GM23338 (cell line): Measurements from ENCODE around the gene LCE1F. TPM values are rescaled to one million over a fixed set of nuclear protein-coding genes. Genes with fewer than 3 reads are reported as not detected.

ENCODE experiments used
- ATAC-seq: fragments of 200-7000 bp; cut with Tn5 transposase; 3 replicates; pipeline ENCODE4 v1.9.1; 2020
- DNase-seq: peaks from one replicate; pipeline ENCODE4 v3.0.0-alpha.2; 2015; ENCODE audit warnings: low spot score
- H2AFZ ChIP-seq: fragments of 200-600 bp; sonication (generic); 2 replicates; pipeline ENCODE4 v1.8.0; 2016; ENCODE audit warnings: antibody characterized with exemption, mild to moderate bottlenecking, moderate library complexity
- H3F3A ChIP-seq: fragments of 200-600 bp; sonication (generic); replicated peaks from 2 replicates; pipeline ENCODE4 v1.8.0; 2017; ENCODE audit warnings: antibody characterized with exemption, mixed run types, low read depth
- H3K27ac ChIP-seq: fragments of 200-600 bp; sonication (generic); 2 replicates; pipeline ENCODE4 v1.6.1; 2016; ENCODE audit warnings: low read depth
- H3K27me3 ChIP-seq: fragments of 200-600 bp; sonication (generic); 2 replicates; pipeline ENCODE4 v1.8.0; 2016; ENCODE audit warnings: mild to moderate bottlenecking, mixed run types, moderate library complexity; ENCODE audit not compliant: insufficient read depth
- H3K36me3 ChIP-seq: fragments of 200-600 bp; sonication (generic); 2 replicates; pipeline ENCODE4 v1.8.0; 2016; ENCODE audit warnings: mild to moderate bottlenecking; ENCODE audit not compliant: insufficient read depth
- H3K4me1 ChIP-seq: fragments of 200-600 bp; sonication (generic); 2 replicates; pipeline ENCODE4 v1.8.0; 2016; ENCODE audit warnings: mild to moderate bottlenecking, moderate library complexity; ENCODE audit not compliant: insufficient read depth
- H3K4me2 ChIP-seq: fragments of 200-600 bp; sonication (generic); 2 replicates; pipeline ENCODE4 v1.7.1; 2017; ENCODE audit warnings: mixed run types
- H3K4me3 ChIP-seq: fragments of 200-600 bp; sonication (generic); 2 replicates; pipeline ENCODE4 v1.6.1; 2016; ENCODE audit warnings: mixed run types
- H3K79me2 ChIP-seq: fragments of 200-600 bp; sonication (generic); replicated peaks from 2 replicates; pipeline ENCODE4 v1.8.0; 2017; ENCODE audit warnings: mild to moderate bottlenecking; ENCODE audit not compliant: insufficient read depth
- H3K9me2 ChIP-seq: fragments of 200-600 bp; sonication (generic); 2 replicates; pipeline ENCODE4 v1.8.0; 2017; ENCODE audit not compliant: insufficient read depth
- H4K20me1 ChIP-seq: fragments of 200-600 bp; sonication (generic); replicated peaks from 2 replicates; pipeline ENCODE4 v1.8.0; 2017; ENCODE audit warnings: mild to moderate bottlenecking; ENCODE audit not compliant: insufficient read depth
- H3K27ac Mint-ChIP-seq: 2 replicates; pipeline ENCODE4 v1.8.0; 2020; ENCODE audit warnings: inconsistent platforms, mild to moderate bottlenecking, moderate library complexity, mixed read lengths
- H3K27me3 Mint-ChIP-seq: 3 replicates; pipeline ENCODE4 v1.8.0; 2022; ENCODE audit warnings: low read depth, mild to moderate bottlenecking, moderate library complexity, mixed read lengths, inconsistent platforms; ENCODE audit not compliant: insufficient read depth, poor library complexity
- H3K36me3 Mint-ChIP-seq: 3 replicates; pipeline ENCODE4 v1.8.0; 2021; ENCODE audit warnings: low read depth, mild to moderate bottlenecking, inconsistent platforms, moderate library complexity, mixed read lengths
- H3K4me1 Mint-ChIP-seq: 3 replicates; pipeline ENCODE4 v1.8.0; 2020; ENCODE audit warnings: mild to moderate bottlenecking, inconsistent platforms, mixed read lengths
- H3K4me3 Mint-ChIP-seq: 3 replicates; pipeline ENCODE4 v1.8.0; 2021; ENCODE audit warnings: moderate library complexity, mild to moderate bottlenecking, inconsistent platforms, mixed read lengths
- H3K9me3 Mint-ChIP-seq: 3 replicates; pipeline ENCODE4 v1.8.0; 2020; ENCODE audit warnings: moderate library complexity, mild to moderate bottlenecking, inconsistent platforms, mixed read lengths
- CREB1 ChIP-seq: fragments of 250-450 bp; sonication (Bioruptor Pico); IDR thresholded peaks from 2 replicates; pipeline ENCODE4 v1.5.0; 2020; ENCODE audit warnings: low read depth, mild to moderate bottlenecking, moderate library complexity
- EZH2phosphoT487 ChIP-seq: fragments of 200-600 bp; sonication (generic); IDR thresholded peaks from one replicate; pipeline ENCODE4 v1.8.1; 2018; ENCODE audit warnings: antibody characterized with exemption; ENCODE audit not compliant: unreplicated experiment
- NANOG ChIP-seq: IDR thresholded peaks from 2 replicates; pipeline ENCODE4 v1.6.1; 2016; ENCODE audit warnings: antibody characterized with exemption, borderline replicate concordance
- POLR2AphosphoS5 ChIP-seq: IDR thresholded peaks from 2 replicates; pipeline ENCODE4 v1.6.1; 2016; ENCODE audit warnings: antibody characterized with exemption, low read depth
- ZNF114 ChIP-seq: fragments of 250-450 bp; sonication (Bioruptor Pico); IDR thresholded peaks from 2 replicates; pipeline ENCODE4 v1.5.0; 2020; ENCODE audit warnings: mild to moderate bottlenecking, moderate library complexity
- polyA plus RNA-seq: library from polyadenylated mRNA; unstranded; fragments of >200 nt; fragmentation: Nextera tagmentation; extraction: Ambion mirVana; gene quantifications from 2 replicates; pipeline ENCODE4 v1.2.1, GENCODE V29; 2016
- total RNA-seq: library from RNA; depleted of rRNA; stranded (reverse); fragments of >200 nt; shearing (Covaris generic); gene quantifications from 2 replicates; pipeline ENCODE4 v1.2.3, GENCODE V29; 2014
- TF ChIP-seq, protein P1 (sequence below): IDR thresholded peaks from 2 replicates; pipeline ENCODE4 v1.6.1; 2016; ENCODE audit warnings: antibody characterized with exemption
- TF ChIP-seq, protein P2 (sequence below), 2 experiments: fragments of 200-600 bp in 1 of 2; sonication (generic) in 1 of 2; conservative IDR thresholded peaks; 2 replicates each; pipeline versions ENCODE4 v1.5.1 to v1.6.1; 2016 to 2017; ENCODE audit warnings: antibody characterized with exemption in 2 of 2, low read depth in 2 of 2, mild to moderate bottlenecking in 2 of 2, moderate library complexity in 1 of 2

Gene LCE1F
- total and polyA plus RNA-seq, 2 experiments from 2014 or later, result not detected

DNA sequence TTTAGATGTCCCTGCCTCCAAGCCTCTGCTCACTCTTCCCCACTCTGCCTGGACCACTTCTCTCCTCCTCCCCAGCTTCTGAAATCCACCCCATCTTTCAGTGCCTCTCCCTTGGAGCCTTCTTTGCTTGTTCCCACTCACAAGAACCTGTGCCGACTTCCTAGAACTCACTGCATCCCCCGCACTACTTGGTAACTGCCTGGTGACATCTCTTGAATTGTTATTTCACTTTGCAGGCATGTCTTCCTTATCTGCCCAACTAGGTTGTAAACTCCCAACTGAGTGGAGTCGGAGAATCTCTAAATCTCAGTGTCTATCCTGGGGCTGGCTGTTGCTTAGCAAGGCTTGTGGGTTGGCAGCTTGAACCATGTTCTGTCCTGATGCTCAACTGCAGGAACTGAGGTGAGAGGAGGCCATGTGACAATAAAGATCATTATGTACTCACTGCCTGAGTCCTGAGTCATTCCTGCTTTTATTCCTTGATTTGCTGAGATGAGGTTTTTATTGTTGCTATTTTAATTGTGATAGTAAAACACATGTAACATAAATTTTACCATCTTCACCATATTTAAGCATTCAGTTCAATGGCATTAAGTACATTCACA lies 13.2 kb upstream of the LCE1F start:
- Histone ChIP-seq H3K4me3 (no peak overlapping the region), H3K27me3 (no peaks in the 10 kb centered on the region), H3F3A (no peaks in the 10 kb centered on the region), H3K4me1 (no peaks in the 10 kb centered on the region), H4K20me1 (no peaks in the 10 kb centered on the region), H3K27ac (no peak overlapping the region), H3K4me2 (no peak overlapping the region), H2AFZ (no peak overlapping the region), H3K9me2 (peaks cover 12% of the 10 kb centered on the region; the same call in 1 of the 2 replicates), H3K36me3 (no peaks in the 10 kb centered on the region), H3K79me2 (no peaks in the 10 kb centered on the region)
- H3K9me3 Mint-ChIP-seq, result no peaks in the 10 kb centered on the region; the same call in 2 of the 3 replicates
- H3K4me3 Mint-ChIP-seq, result no peak overlapping the region
- TF ChIP-seq, protein P1, sequence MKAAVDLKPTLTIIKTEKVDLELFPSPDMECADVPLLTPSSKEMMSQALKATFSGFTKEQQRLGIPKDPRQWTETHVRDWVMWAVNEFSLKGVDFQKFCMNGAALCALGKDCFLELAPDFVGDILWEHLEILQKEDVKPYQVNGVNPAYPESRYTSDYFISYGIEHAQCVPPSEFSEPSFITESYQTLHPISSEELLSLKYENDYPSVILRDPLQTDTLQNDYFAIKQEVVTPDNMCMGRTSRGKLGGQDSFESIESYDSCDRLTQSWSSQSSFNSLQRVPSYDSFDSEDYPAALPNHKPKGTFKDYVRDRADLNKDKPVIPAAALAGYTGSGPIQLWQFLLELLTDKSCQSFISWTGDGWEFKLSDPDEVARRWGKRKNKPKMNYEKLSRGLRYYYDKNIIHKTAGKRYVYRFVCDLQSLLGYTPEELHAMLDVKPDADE, result no peak
- TF ChIP-seq NANOG (no peak), POLR2AphosphoS5 (no peak), ZNF114 (no peak), EZH2phosphoT487 (no peak)
- ATAC-seq, result no peak
- H3K27ac Mint-ChIP-seq, result no peak overlapping the region
- H3K36me3 Mint-ChIP-seq, result no peaks in the 10 kb centered on the region
- H3K4me1 Mint-ChIP-seq, result peaks cover 6% of the 10 kb centered on the region; the same call in 2 of the 3 replicates
- DNase-seq, result no peak
- peaks cover 5% of the 10 kb centered on the region for H3K27me3 Mint-ChIP-seq

DNA sequence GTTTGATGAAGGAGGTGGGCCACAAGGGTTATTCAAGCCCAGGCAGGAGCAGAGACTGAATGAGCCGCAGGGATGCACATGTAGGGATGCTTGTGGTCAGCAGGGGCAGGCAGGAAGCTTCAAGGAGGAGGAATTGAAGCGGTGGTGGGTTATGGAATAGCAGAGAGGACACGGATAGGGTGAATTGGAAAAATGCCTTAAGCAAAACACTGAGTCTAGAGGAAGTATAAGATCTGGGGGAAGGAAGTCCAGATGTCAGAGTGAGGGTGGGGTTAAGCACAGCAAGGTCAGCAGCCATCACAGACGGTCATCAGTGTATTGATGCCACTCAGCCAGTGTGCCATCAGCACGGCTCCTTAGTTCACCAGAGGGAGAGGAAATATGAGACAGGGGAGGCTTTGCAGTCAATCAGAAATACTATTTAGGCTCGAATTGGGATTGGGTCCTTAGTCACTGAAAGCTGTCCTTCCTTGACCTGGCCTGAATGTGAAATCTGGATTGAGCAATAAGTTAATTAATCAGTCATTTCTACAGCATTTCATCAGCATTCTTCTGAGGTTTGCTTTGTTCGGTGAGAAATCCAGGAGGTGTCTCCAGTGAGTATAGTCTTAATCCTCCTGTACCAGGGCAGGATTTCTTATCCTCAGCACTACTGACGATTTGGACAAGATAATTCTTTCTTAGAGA lies 6.0 kb upstream of the LCE1F start:
- Histone ChIP-seq H3K4me2 (no peak overlapping the region), H3K36me3 (no peaks in the 10 kb centered on the region), H3F3A (no peaks in the 10 kb centered on the region), H3K4me3 (no peak overlapping the region), H3K27me3 (no peaks in the 10 kb centered on the region), H4K20me1 (no peaks in the 10 kb centered on the region), H3K79me2 (no peaks in the 10 kb centered on the region), H3K27ac (no peak overlapping the region), H3K4me1 (no peaks in the 10 kb centered on the region), H3K9me2 (peaks cover 12% of the 10 kb centered on the region; the same call in 1 of the 2 replicates), H2AFZ (no peak overlapping the region; the same call in 1 of the 2 replicates)
- H3K4me1 Mint-ChIP-seq, result peaks cover 3% of the 10 kb centered on the region; the same call in 2 of the 3 replicates
- DNase-seq, result peak; percentile 57
- H3K9me3 Mint-ChIP-seq, result no peaks in the 10 kb centered on the region; the same call in none of the 3 replicates
- ATAC-seq, result peak; percentile 86
- no peak overlapping the region for H3K4me3 Mint-ChIP-seq
- H3K27ac Mint-ChIP-seq, result no peak overlapping the region
- H3K27me3 Mint-ChIP-seq, result peaks cover 3% of the 10 kb centered on the region
- TF ChIP-seq ZNF114, result no peak
- no peak for TF ChIP-seq CREB1 (CRISPR knock-in tag)
- TF ChIP-seq, protein P2, sequence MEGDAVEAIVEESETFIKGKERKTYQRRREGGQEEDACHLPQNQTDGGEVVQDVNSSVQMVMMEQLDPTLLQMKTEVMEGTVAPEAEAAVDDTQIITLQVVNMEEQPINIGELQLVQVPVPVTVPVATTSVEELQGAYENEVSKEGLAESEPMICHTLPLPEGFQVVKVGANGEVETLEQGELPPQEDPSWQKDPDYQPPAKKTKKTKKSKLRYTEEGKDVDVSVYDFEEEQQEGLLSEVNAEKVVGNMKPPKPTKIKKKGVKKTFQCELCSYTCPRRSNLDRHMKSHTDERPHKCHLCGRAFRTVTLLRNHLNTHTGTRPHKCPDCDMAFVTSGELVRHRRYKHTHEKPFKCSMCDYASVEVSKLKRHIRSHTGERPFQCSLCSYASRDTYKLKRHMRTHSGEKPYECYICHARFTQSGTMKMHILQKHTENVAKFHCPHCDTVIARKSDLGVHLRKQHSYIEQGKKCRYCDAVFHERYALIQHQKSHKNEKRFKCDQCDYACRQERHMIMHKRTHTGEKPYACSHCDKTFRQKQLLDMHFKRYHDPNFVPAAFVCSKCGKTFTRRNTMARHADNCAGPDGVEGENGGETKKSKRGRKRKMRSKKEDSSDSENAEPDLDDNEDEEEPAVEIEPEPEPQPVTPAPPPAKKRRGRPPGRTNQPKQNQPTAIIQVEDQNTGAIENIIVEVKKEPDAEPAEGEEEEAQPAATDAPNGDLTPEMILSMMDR (conservative IDR thresholded peaks at IDR 0.05; ENCODE audit: low read depth in 2 of 2), result no peak
- no peaks in the 10 kb centered on the region; the same call in 2 of the 3 replicates for H3K36me3 Mint-ChIP-seq
